Sigmoid colon (tissue), 7 donors: Measurements from ENCODE around the gene TEC. TPM values are rescaled to one million over a fixed set of nuclear protein-coding genes. Genes with fewer than 3 reads are reported as not detected.
"Not testable (repeated sequence)": the region's sequence is repeated elsewhere in the genome, so short reads cannot be mapped to it uniquely, and the experiment has no call there.

Source experiments
- DNase-seq: peaks from one replicate; pipeline ENCODE4 v3.0.0-alpha.2; 2019
- H3K27ac ChIP-seq, 4 donors: fragments of 200-600 bp; sonication (generic); one replicate each; pipeline ENCODE4 v1.5.1; 2016 to 2019; ENCODE audit warnings: mild to moderate bottlenecking in 1 of 4
- H3K27me3 ChIP-seq, 3 donors: fragments of 200-600 bp; sonication (generic); one replicate each; pipeline ENCODE4 v1.5.1; 2019; ENCODE audit warnings: mild to moderate bottlenecking in 1 of 3
- H3K36me3 ChIP-seq, 4 donors: fragments of 200-600 bp; sonication (generic); one replicate each; pipeline ENCODE4 v1.5.1; 2016 to 2019
- H3K4me1 ChIP-seq, 4 donors: fragments of 200-600 bp; sonication (generic); one replicate each; pipeline ENCODE4 v1.5.1; 2017 to 2019
- H3K4me3 ChIP-seq, 4 donors: fragments of 200-600 bp; sonication (generic); one replicate each; pipeline ENCODE4 v1.5.1; 2017 to 2019; ENCODE audit warnings: mild to moderate bottlenecking in 2 of 4, moderate library complexity in 1 of 4
- H3K9me3 ChIP-seq, 4 donors: fragments of 200-600 bp in 3 of 4; sonication (generic) in 3 of 4; one replicate each; pipeline versions ENCODE4 v1.5.1 to v1.6.1; 2013 to 2019
- CTCF ChIP-seq, 4 experiments: fragments of 450-650 bp in 3 of 4; fragments of 200-600 bp in 1 of 4; IDR thresholded peaks; one replicate each; pipeline ENCODE4 v1.5.1; 2016 to 2019; ENCODE audit warnings: antibody characterized with exemption in 4 of 4, mild to moderate bottlenecking in 3 of 4, moderate library complexity in 2 of 4
- EP300 ChIP-seq, 4 donors: sonication (generic); formaldehyde crosslinking; IDR thresholded peaks; one replicate each; pipeline ENCODE4 v1.6.1; 2017; ENCODE audit warnings: antibody characterized with exemption in 4 of 4
- POLR2A ChIP-seq, 2 donors: fragments of 450-650 bp; IDR thresholded peaks; one replicate each; pipeline ENCODE4 v1.6.1; 2016; ENCODE audit warnings: antibody characterized with exemption in 2 of 2, mild to moderate bottlenecking in 2 of 2, moderate library complexity in 2 of 2
- POLR2AphosphoS5 ChIP-seq, 4 donors: sonication (generic); formaldehyde crosslinking; IDR thresholded peaks; one replicate each; pipeline ENCODE4 v1.6.1; 2017; ENCODE audit warnings: antibody characterized with exemption in 4 of 4
- WGBS, 2 donors: extraction: QIAGEN DNeasy Blood & Tissue Kit; methylation state at CpG; one replicate each; pipeline ENCODE4 v1.1.7; 2013; 5-methylcytosine and 5-hydroxymethylcytosine counted together
- intact Hi-C: fragments of 100-400 bp; cut with DNase I; formaldehyde crosslinking; loops from one replicate; pipeline ENCODE4 v1.15.1; 2023
- polyA plus RNA-seq, 3 donors: library from polyadenylated mRNA; stranded (reverse); fragments of 200-250 nt; gene quantifications; one replicate each; pipeline ENCODE4 v1.2.3, GENCODE V29; 2013
- total RNA-seq, 4 donors: library from RNA; depleted of rRNA; stranded (reverse); fragments of >200 nt; gene quantifications; one replicate each; pipeline ENCODE4 v1.1.0, GENCODE V29; 2016
- donor health status: healthy with polysubstance abuse.
- donor health status: Bipolar disorder and iron deficiency.
- donor health status: healthy.

The TEC gene
- total and polyA plus RNA-seq, 7 donors = 1.1 to 5.3 (median 2.0) TPM

GRCh38 chr4:48223633-48224295, 45.9 kb downstream of the TEC start:
- Histone ChIP-seq H3K9me3 (no peaks in the 10 kb centered on the region), H3K27ac (no peak overlapping the region), H3K27me3 (no peaks in the 10 kb centered on the region), H3K36me3 (no peaks in the 10 kb centered on the region), H3K4me1 (no peaks in the 10 kb centered on the region), H3K4me3 (no peak overlapping the region)
- whole genome bisulfite sequencing, 2 donors = 71 to 82% methylated on average over 3 of the region's 3 CpGs
- intact Hi-C loops = no loop called here
- DNase-seq = no peak
- TF ChIP-seq EP300 (IDR thresholded peaks at IDR 0.05) = no peak
- no peak for TF ChIP-seq POLR2A (IDR thresholded peaks at IDR 0.05)
- TF ChIP-seq POLR2AphosphoS5 (IDR thresholded peaks at IDR 0.05) = no peak
- TF ChIP-seq CTCF (IDR thresholded peaks at IDR 0.05) = no peak

GRCh38 chr4:48222491-48222890, 47.1 kb downstream of the TEC start:
- Histone ChIP-seq H3K4me3 (no peak overlapping the region), H3K9me3 (no peaks in the 10 kb centered on the region), H3K27ac (no peak overlapping the region), H3K4me1 (no peaks in the 10 kb centered on the region), H3K27me3 (no peaks in the 10 kb centered on the region), H3K36me3 (no peaks in the 10 kb centered on the region)
- WGBS, 2 donors = 90 to 94% methylated on average over 2 of the region's 2 CpGs
- intact Hi-C loops = no loop called here
- no peak for DNase-seq
- TF ChIP-seq POLR2AphosphoS5 (IDR thresholded peaks at IDR 0.05) (no peak), EP300 (IDR thresholded peaks at IDR 0.05) (no peak), POLR2A (IDR thresholded peaks at IDR 0.05) (no peak), CTCF (IDR thresholded peaks at IDR 0.05) (no peak)

GRCh38 chr4:48219430-48219829, 50.2 kb downstream of the TEC start:
- H3K4me3 ChIP-seq, H3K36me3 ChIP-seq, intact Hi-C loops, H3K27me3 ChIP-seq, DNase-seq, H3K27ac ChIP-seq, H3K4me1 ChIP-seq, H3K9me3 ChIP-seq: not testable (repeated sequence)
- WGBS, 2 donors = 75 to 91% methylated on average over 8 of the region's 8 CpGs

GRCh38 chr4:48216563-48216962, 53.1 kb downstream of the TEC start:
- intact Hi-C loops = no loop called here
- no peaks in the 10 kb centered on the region for H3K36me3 ChIP-seq
- no peak overlapping the region for H3K27ac ChIP-seq
- H3K9me3 ChIP-seq = no peaks in the 10 kb centered on the region
- no peak for DNase-seq
- no peak overlapping the region for H3K4me3 ChIP-seq
- H3K27me3 ChIP-seq = no peaks in the 10 kb centered on the region
- WGBS, 2 donors = 97 to 100% methylated on average over 1 of the region's 1 CpG
- TF ChIP-seq POLR2AphosphoS5 (IDR thresholded peaks at IDR 0.05) (no peak), CTCF (IDR thresholded peaks at IDR 0.05) (no peak), EP300 (IDR thresholded peaks at IDR 0.05) (no peak)
- H3K4me1 ChIP-seq = no peaks in the 10 kb centered on the region

GRCh38 chr4:48215977-48216376, 53.7 kb downstream of the TEC start:
- Histone ChIP-seq H3K4me3 (no peak overlapping the region), H3K27ac (no peak overlapping the region), H3K4me1 (no peaks in the 10 kb centered on the region), H3K36me3 (no peaks in the 10 kb centered on the region), H3K9me3 (no peaks in the 10 kb centered on the region), H3K27me3 (no peaks in the 10 kb centered on the region)
- intact Hi-C loops = no loop called here
- TF ChIP-seq POLR2A (IDR thresholded peaks at IDR 0.05) = no peak
- no peak for TF ChIP-seq EP300 (IDR thresholded peaks at IDR 0.05)
- no peak for TF ChIP-seq CTCF (IDR thresholded peaks at IDR 0.05)
- no peak for TF ChIP-seq POLR2AphosphoS5 (IDR thresholded peaks at IDR 0.05)
- no peak for DNase-seq
- 90 to 94% methylated on average over 1 of the region's 1 CpG for whole genome bisulfite sequencing, 2 donors
